HepG2 (cell line): Measurements from ENCODE around the gene HSD17B11. TPM values are rescaled to one million over a fixed set of nuclear protein-coding genes. Genes with fewer than 3 reads are reported as not detected.

Source experiments
- AGO2 ChIP-seq: fragments of 200-400 bp; formaldehyde crosslinking; optimal IDR thresholded peaks from 2 replicates; pipeline ENCODE3; 2017; ENCODE audit warnings: mild to moderate bottlenecking, low read depth, low read length, moderate library complexity
- BCL6 ChIP-seq: IDR thresholded peaks from 2 replicates; pipeline ENCODE4 v1.6.1; 2016; ENCODE audit warnings: missing genetic modification reagents, missing compliant biosample characterization
- EP300 ChIP-seq, 3 experiments: sonication (generic) in 1 of 3; formaldehyde crosslinking in 1 of 3; IDR thresholded peaks; 2 replicates each; pipeline versions ENCODE4 v1.5.1 to v1.6.1; 2011 to 2020; ENCODE audit warnings: low read depth in 2 of 3, low read length in 2 of 3, borderline replicate concordance in 1 of 3, improper control_type of control experiment in 1 of 3, mild to moderate bottlenecking in 1 of 3, missing genetic modification reagents in 1 of 3, moderate library complexity in 1 of 3
- HDAC2 ChIP-seq: sonication (generic); formaldehyde crosslinking; IDR thresholded peaks from 2 replicates; pipeline ENCODE4 v1.4.0; 2020; ENCODE audit warnings: missing genetic modification reagents
- KDM3A ChIP-seq: IDR thresholded peaks from 2 replicates; pipeline ENCODE4 v1.6.1; 2018; ENCODE audit warnings: low read depth, missing compliant biosample characterization
- KIAA2018 ChIP-seq: sonication (generic); formaldehyde crosslinking; IDR thresholded peaks from 2 replicates; pipeline ENCODE4 v1.5.0; 2020; ENCODE audit warnings: mild to moderate bottlenecking, missing genetic modification reagents, borderline replicate concordance
- SNRNP70 ChIP-seq: fragments of 200-400 bp; formaldehyde crosslinking; IDR thresholded peaks from 2 replicates; pipeline ENCODE4 v1.6.1; 2017; ENCODE audit warnings: mild to moderate bottlenecking, low read depth, low read length, moderate library complexity
- STAG1 ChIP-seq: sonication (generic); formaldehyde crosslinking; IDR thresholded peaks from 2 replicates; pipeline ENCODE4 v1.4.0; 2020; ENCODE audit warnings: missing genetic modification reagents
- ZNF644 ChIP-seq: IDR thresholded peaks from 2 replicates; pipeline ENCODE4 v1.6.1; 2016; ENCODE audit warnings: low read depth
- polyA plus RNA-seq, 8 experiments: library from polyadenylated mRNA; depleted of rRNA in 3 of 8; stranded (reverse) in 7 of 8; unstranded in 1 of 8; fragments of >200 nt; fragmentation: Illumina TruSeq in 4 of 8; extraction: Trizol in 4 of 8; gene quantifications; 2 replicates each; pipeline versions ENCODE4 v1.2.1 to v1.2.3, GENCODE V29; 2011 to 2016; ENCODE audit warnings: low read depth in 4 of 8, missing spikeins in 1 of 8, mixed read lengths in 1 of 8; ENCODE audit not compliant: insufficient read depth in 1 of 8
- total RNA-seq, 5 experiments: library from RNA; depleted of rRNA; stranded (reverse); fragments of >200 nt; fragmentation: Illumina TruSeq; extraction: Trizol; gene quantifications; 2 replicates each; pipeline ENCODE4 v1.2.3, GENCODE V29; 2016; ENCODE audit warnings: low read depth in 1 of 5
- TF ChIP-seq, protein P1 (sequence below): sonication (generic); formaldehyde crosslinking; IDR thresholded peaks from 2 replicates; pipeline ENCODE4 v1.8.0; 2022; ENCODE audit warnings: missing genetic modification reagents, mild to moderate bottlenecking, moderate library complexity, borderline replicate concordance
- TF ChIP-seq, protein P2 (sequence below): sonication (generic); formaldehyde crosslinking; IDR thresholded peaks from 2 replicates; pipeline ENCODE4 v1.5.0; 2020; ENCODE audit warnings: mild to moderate bottlenecking, missing genetic modification reagents, moderate library complexity
- TF ChIP-seq, protein P3 (sequence below): fragments of 450-650 bp; IDR thresholded peaks from 2 replicates; pipeline ENCODE4 v1.6.1; 2016

HSD17B11 gene
- total and polyA plus RNA-seq, 2 of the 13 experiments (the other 11 are each of a cell fraction or from before 2014, with no cell fraction given): 121 to 158 TPM

- TF ChIP-seq KDM3A (CRISPR knock-in tag): 0 out of 2 replicates have a peak, but pooled peaks have one; percentile 21
- peak in 1 of 2 experiments; percentile 20; a peak in 1 of 4 replicates for TF ChIP-seq EP300 (IDR thresholded peaks at IDR 0.05; ENCODE audit: low read depth in 2 of 2, low read length in 2 of 2)
- no peak for TF ChIP-seq EP300 (CRISPR knock-in tag; IDR thresholded peaks at IDR 0.05; ENCODE audit: borderline replicate concordance)
- TF ChIP-seq, protein P1, sequence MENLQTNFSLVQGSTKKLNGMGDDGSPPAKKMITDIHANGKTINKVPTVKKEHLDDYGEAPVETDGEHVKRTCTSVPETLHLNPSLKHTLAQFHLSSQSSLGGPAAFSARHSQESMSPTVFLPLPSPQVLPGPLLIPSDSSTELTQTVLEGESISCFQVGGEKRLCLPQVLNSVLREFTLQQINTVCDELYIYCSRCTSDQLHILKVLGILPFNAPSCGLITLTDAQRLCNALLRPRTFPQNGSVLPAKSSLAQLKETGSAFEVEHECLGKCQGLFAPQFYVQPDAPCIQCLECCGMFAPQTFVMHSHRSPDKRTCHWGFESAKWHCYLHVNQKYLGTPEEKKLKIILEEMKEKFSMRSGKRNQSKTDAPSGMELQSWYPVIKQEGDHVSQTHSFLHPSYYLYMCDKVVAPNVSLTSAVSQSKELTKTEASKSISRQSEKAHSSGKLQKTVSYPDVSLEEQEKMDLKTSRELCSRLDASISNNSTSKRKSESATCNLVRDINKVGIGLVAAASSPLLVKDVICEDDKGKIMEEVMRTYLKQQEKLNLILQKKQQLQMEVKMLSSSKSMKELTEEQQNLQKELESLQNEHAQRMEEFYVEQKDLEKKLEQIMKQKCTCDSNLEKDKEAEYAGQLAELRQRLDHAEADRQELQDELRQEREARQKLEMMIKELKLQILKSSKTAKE (CRISPR knock-in tag): no peak
- no peak for TF ChIP-seq KIAA2018
- 0 out of 2 replicates have a peak, but pooled peaks have one; percentile 32 for TF ChIP-seq HDAC2 (CRISPR knock-in tag)
- TF ChIP-seq, protein P2, sequence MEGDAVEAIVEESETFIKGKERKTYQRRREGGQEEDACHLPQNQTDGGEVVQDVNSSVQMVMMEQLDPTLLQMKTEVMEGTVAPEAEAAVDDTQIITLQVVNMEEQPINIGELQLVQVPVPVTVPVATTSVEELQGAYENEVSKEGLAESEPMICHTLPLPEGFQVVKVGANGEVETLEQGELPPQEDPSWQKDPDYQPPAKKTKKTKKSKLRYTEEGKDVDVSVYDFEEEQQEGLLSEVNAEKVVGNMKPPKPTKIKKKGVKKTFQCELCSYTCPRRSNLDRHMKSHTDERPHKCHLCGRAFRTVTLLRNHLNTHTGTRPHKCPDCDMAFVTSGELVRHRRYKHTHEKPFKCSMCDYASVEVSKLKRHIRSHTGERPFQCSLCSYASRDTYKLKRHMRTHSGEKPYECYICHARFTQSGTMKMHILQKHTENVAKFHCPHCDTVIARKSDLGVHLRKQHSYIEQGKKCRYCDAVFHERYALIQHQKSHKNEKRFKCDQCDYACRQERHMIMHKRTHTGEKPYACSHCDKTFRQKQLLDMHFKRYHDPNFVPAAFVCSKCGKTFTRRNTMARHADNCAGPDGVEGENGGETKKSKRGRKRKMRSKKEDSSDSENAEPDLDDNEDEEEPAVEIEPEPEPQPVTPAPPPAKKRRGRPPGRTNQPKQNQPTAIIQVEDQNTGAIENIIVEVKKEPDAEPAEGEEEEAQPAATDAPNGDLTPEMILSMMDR (CRISPR knock-in tag): peak; percentile 75
- TF ChIP-seq, protein P3, sequence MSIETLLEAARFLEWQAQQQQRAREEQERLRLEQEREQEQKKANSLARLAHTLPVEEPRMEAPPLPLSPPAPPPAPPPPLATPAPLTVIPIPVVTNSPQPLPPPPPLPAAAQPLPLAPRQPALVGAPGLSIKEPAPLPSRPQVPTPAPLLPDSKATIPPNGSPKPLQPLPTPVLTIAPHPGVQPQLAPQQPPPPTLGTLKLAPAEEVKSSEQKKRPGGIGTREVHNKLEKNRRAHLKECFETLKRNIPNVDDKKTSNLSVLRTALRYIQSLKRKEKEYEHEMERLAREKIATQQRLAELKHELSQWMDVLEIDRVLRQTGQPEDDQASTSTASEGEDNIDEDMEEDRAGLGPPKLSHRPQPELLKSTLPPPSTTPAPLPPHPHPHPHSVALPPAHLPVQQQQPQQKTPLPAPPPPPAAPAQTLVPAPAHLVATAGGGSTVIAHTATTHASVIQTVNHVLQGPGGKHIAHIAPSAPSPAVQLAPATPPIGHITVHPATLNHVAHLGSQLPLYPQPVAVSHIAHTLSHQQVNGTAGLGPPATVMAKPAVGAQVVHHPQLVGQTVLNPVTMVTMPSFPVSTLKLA: no peak
- no peak for TF ChIP-seq SNRNP70
- TF ChIP-seq STAG1 (CRISPR knock-in tag): peak; percentile 79
- no peak for TF ChIP-seq AGO2
- TF ChIP-seq ZNF644: peak; percentile 44; the same call in 1 of the 2 replicates
- TF ChIP-seq BCL6 (CRISPR knock-in tag): no peak
Observed at GRCh38 chr4:87375719-87376291, 15.2 kb downstream of the HSD17B11 start (continued).
